ENCODE results near the gene SLC25A17.
A peak's percentile ranks its signal among the peaks of the same experiment; 100 is the strongest.
"Not testable (repeated sequence)": the region's sequence is repeated elsewhere in the genome, so short reads cannot be mapped to it uniquely, and the experiment has no call there.

SLC25A17 gene

DNA sequence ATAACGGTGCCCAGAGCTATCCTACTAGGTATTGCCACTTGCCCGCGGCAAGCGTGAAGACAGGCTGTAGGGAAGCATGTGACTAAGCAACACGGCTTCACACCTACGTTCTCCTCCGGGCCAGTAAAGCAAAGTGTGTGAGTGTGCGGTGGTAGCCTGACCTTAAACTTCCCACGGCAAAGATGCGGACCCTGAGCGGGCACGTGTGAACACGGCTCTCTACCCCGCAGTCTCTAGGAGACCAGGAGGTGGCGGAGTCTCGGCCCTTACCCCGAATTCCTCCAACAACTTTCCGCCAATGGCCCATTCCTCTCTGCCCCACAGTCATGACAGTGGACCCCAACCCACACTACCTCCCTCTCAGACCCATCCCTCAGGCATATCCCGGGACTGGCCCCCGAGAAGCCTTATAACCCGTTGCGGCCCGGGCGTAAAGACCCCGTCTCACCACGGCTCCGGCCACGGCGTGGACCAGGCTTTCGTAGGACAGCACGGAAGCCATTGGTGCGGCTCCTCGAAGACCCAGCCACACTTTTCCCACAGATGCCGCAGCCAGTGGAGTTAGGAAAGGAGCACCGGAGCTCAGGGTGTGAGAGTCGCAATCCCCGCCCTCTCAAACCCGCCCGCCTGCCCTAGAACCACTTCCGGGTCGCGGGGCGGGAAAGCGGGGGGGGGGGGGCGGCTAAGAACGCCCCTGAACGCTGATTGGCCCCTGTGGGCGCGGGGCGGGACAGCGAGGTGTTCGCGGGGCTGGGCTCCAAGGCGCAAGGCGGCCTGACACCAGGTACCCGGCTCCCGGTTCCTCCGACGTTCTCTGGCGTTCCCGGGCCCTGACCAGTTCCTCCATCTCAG lies at the start of gene SLC25A17:
SLC25A17 (minus strand) TSS at position 600 of the 852 bp plus-strand sequence; CDS start at position 502, 98 bp downstream.
- DNase-seq (ENCODE audit: low read depth): peak; percentile 67

GRCh38 chr22:40868379-40868778 lies 49.2 kb upstream of the SLC25A17 start:
- DNase-seq (ENCODE audit: low read depth): not testable (repeated sequence)

GRCh38 chr22:40867109-40867508 lies 48.0 kb upstream of the SLC25A17 start:
- DNase-seq (ENCODE audit: low read depth): no peak

DNA sequence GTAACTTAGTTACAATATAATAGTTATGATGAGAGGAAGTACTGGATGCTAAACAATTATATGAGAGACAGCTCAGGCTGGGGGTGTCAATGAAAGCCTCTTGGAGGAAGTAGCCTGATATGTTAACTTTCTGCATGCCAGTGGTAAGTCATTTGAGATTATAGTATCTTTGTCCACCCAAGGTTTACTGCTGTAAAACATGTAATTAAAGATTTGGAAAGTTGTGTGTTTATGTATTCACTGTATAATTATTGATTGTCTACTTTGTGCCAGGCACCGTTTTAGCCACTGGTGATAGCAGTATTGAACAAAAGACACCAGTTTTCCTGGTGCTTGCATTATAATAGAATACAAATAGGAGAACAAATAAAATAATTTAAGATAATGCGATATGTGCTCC lies 43.4 kb upstream of the SLC25A17 start:
- DNase-seq (ENCODE audit: low read depth): no peak

GRCh38 chr22:40862013-40862412 lies 42.9 kb upstream of the SLC25A17 start, which contains the start of gene DNAJB7:
Gene DNAJB7 (minus strand): TSS chr22:40862113. CDS start chr22:40861994, 119 bp downstream.
- DNase-seq (ENCODE audit: low read depth): no peak

DNA sequence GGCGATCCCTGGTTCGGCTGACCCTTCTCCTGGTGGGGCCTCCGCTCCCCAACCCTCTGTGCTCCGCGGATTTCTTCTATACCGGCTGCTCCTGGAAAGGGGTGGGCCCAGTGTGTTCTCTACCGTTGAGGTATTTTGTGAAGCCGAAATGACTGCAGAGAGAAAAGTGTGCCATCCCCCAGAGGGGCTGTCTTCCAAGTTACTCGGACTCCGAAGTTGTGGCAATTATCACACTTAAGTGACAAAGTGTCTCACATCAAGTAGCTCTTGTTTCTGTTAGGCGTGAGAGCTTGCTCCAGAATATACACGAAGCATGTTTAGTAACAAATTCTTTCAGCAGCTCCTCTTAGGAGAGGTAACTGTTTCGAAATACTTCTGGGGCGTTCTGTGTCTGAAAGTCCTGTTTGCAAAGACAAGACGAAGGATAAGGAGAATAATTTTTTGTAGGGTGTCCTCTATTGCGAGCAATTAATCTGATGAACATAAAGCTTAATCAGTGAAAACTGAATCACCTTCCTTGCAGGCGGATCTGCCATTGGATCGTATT lies 38.2 kb upstream of the SLC25A17 start:
- DNase-seq (ENCODE audit: low read depth): no peak

DNA sequence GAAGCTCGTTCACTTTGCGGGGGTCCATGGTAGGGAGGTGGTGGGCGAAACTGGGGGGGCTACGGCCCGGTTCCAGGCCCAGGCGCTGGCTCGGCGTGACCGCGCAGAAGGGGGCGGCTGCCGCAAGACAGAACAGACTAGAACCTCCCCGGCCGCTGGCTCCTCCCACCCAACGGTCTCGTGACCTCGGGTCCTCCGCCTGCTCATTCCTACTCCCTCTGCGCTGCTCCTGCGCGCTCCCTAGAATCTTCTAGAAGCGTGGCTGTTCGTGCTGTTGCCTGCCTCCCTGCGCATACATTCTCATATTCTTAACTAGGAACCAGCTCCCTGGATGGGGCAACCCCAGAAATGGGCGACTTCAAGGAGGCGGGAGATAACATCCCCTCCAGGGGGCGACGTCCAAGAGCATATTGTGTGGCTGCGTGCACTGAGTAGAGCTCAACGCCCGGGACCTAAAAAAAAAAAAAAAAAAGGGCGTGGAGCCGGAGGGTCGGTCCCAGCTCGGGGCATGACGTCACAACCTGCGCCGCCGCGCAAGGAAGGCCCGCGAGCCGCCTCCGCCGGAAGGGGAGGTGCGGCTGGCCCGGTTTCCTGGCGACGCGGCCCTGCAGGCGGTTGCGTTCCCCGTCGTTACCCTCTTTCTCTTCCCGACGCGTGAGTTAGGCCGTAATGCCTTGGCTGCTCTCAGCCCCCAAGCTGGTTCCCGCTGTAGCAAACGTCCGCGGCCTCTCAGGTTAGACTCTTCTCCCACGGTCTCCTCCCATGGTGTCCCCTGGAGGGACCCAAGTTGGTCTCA lies 37.6 kb upstream of the SLC25A17 start, which contains the start of the genes ST13 and XPNPEP3:
ST13 (minus strand) TSS at position 127 of the 796 bp plus-strand sequence; CDS start at position 28, 99 bp downstream.
XPNPEP3 (plus strand) TSS at position 636 of the 796 bp plus-strand sequence; CDS start at position 670, 34 bp downstream.
- DNase-seq (ENCODE audit: low read depth): peak; percentile 93

DNA sequence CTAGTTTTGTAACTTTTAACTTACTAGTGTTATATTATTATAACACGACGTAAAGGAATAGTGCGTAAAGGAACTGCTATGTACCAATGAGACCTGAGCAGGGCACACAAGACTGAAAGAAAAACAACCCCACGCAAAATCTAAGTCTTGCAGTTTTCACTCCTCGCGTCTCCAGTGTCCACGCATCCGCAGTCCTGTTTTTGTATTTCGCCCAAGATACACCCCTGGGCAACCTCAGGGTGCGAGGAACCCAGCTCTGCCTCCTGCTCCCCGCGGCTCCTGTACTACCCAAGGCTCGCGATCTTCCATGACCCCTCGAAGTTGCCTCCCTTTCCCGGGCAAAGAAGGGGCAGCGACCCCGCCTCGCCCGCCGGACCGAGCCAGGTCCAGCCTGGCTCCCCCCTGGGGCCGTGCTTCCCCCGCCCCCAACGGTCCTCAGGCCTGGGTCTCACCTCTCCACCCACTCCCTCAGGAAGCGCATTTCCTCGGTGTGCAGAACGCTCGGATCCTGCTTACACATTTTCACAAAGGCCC lies 36.9 kb upstream of the SLC25A17 start:
- DNase-seq (ENCODE audit: low read depth): no peak

DNA sequence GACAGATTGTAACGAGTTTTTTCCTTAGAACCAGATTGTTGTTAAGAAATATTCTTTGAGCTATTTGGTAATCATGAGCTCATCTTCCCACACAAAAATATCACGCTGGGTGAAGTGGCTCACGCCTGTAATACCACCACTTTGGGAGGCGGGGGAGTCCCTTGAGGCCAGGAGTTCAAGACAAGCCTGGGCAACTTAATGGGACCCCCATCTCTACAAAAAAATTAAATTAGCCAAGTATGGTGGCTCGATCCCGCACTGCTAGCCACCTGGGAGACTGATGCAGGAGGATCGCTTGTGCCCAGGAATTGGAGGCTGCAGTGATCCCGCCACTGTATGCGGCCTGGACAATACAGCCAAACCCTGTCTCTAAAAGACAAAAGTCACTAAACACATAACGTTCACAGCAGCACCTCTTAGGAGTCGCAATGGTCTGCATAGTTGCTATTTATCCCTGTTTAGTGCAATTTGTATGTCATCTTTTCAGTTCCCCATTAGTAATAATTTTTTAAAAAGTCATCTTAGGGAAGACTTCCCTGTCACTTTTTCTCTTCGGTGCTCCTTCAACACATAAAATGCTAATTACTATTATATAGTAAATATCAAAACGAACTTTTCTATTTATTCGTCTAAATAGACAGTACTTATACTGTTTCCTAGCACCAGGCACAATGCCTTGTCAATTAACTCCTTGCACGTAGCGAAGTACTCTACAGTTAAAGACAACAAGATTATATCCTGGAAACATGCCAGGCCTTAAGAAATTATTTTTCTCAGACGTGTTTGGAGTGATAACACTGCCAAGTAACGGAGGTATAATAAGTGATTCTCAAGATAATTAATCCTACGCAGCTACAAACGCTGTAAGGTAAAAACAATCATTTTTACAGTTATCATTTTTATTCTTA lies 36.2 kb upstream of the SLC25A17 start:
- DNase-seq (ENCODE audit: low read depth): no peak

GRCh38 chr22:40853961-40854360 lies 34.8 kb upstream of the SLC25A17 start:
- no peak for DNase-seq (ENCODE audit: low read depth)

DNA sequence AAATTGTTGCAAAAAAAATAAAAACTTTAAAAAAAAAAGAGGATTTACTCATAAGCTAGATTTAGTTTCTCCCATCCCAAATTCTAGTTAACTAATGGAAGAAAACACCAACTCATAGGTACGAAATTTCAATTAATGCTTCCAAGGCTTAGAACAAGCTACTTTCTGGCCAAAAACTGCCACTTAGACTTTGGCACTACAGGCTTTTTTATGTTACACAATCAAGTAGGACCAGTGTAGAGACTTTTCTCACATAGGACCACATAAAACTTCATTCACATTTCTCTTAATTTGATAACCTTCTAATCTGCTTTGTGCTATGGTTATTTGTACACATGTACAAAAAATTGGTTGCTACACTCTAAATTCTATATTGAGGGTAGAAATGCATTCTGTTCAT lies 34.2 kb upstream of the SLC25A17 start:
- no peak for DNase-seq (ENCODE audit: low read depth)

- DNase-seq (ENCODE audit: low read depth): not testable (repeated sequence)
These were observed 26.7 kb upstream of the SLC25A17 start for GRCh38 chr22:40845816-40846215.

- no peak for DNase-seq (ENCODE audit: low read depth)
These were observed 25.8 kb upstream of the SLC25A17 start for GRCh38 chr22:40844951-40845350.

GRCh38 chr22:40838486-40838885 lies 19.3 kb upstream of the SLC25A17 start:
- no peak for DNase-seq (ENCODE audit: low read depth)

DNA sequence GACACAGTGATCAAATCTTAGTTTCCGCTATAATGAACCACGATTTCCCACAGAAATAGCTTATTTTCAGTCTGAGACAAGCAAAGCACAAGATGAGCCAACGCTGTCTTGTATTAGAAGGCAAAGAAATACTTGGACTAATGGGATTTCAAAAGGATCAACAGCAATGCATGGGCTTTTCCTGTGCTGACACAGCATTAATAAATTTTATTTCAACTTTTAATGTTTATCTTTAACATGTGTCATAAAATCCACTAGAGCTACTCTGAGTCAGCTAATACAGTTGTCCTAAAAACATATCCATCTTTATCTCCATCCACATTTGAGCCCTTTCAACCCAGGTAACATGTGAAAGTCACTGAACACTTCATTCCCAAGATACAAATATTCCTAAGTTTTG lies 15.5 kb upstream of the SLC25A17 start:
- no peak for DNase-seq (ENCODE audit: low read depth)

GRCh38 chr22:40829131-40829530 lies 10.0 kb upstream of the SLC25A17 start:
- DNase-seq (ENCODE audit: low read depth): no peak

DNA sequence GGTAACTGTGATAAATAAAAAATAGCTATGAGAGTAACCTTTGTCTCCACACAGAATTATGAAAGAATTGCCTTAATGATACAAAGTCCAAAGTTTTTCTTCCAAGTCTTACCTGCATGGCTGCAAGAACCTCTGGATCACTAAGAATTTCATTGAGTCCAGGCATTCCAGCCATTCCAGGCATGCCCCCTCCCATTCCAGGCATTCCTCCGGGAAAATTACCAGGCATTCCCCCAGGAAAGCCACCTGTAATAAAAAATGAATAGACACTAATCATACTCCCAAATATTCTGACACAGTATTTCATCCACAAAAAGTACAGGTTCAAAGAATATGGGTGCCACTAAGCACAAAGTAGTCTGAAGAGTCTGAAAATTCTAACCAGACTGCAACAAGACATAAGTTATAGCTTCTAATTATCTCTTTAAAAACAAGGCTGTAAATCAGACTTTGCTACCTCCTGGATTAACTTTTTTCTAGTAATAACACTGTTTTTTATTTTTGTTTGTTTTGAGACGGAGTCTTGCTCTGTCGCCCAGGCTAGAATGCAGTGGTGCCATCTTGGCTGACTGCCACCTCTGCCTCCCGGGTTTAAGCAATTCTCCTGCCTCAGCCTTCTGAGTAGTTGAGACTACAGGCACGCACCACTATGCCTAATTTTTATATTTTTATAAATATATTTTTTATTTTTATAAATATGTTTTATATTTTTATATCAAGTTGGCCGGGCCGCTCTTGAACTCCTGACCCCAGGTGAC lies 8.0 kb upstream of the SLC25A17 start:
- no peak for DNase-seq (ENCODE audit: low read depth)

DNA sequence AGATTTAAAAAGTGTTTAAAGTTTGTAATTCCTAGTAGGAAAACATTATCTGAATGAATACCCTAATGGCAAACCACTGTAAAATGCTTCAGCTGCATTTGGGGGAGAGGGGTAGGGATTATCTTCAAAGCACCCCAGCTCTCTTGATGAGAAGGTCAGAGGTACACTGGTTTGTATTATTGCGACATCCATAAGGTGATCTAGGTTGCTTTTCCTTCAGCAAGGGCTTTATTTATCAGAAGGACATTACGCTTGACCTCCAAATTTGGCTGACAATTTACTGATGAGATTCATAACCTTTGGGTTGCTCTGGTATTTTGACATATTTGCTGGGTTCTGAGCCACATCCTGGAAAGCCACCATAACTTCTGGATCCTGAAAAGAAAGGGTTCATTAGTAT lies 7.1 kb upstream of the SLC25A17 start:
- not testable (repeated sequence) for DNase-seq (ENCODE audit: low read depth)

GRCh38 chr22:40823426-40823825 lies 4.3 kb upstream of the SLC25A17 start:
- DNase-seq (ENCODE audit: low read depth): no peak

GRCh38 chr22:40819599-40820140 lies 524 bp upstream of the SLC25A17 start:
- no peak for DNase-seq (ENCODE audit: low read depth)

All from stimulated activated CD8-positive, alpha-beta memory T cell treated with anti-CD3 and anti-CD28 coated beads, Interleukin-15, amount 100 ng/mL, for 1 hour (primary cell).